Stimulated activated CD8-positive, alpha-beta memory T cell treated with anti-CD3 and anti-CD28 coated beads, Interleukin-7, amount 100 ng/mL, for 48 hours (primary cell): ENCODE data around the gene OR4C11.

Experiments used
- DNase-seq, 2 donors: peaks; one replicate each; pipeline ENCODE4 v3.0.0-alpha.2; 2020; ENCODE audit warnings: low read depth in 1 of 2; ENCODE audit errors: extremely low read depth in 1 of 2

OR4C11 gene, protein sequence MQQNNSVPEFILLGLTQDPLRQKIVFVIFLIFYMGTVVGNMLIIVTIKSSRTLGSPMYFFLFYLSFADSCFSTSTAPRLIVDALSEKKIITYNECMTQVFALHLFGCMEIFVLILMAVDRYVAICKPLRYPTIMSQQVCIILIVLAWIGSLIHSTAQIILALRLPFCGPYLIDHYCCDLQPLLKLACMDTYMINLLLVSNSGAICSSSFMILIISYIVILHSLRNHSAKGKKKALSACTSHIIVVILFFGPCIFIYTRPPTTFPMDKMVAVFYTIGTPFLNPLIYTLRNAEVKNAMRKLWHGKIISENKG

GRCh38 chr11:55607545-55607944 is at the start of gene OR4C11:
TSS of gene OR4C11 (minus strand) at chr11:55607645. CDS start at chr11:55604373, 3,272 bp downstream.
- DNase-seq = no peak

DNA sequence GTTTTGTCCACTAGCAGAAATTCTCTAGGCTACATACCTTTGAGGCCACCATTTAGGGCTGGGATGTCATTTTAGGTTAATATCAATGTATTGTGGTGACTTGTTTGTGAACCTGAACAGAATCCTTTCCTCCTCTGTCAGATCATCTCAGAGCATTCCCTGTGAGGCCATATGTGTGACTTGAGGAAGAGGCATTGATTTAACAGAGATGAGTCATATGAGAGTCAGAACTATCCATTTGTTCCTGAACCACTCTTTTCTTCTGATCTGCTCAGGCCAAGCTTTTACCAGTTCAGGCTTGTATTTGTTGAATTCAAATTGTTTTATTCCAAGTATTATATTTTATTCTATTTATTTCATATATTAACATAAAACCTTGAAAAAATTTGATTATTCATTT is 47.7 kb upstream of the OR4C11 start:
- DNase-seq = no peak

- DNase-seq = no peak
These were observed 45.1 kb upstream of the OR4C11 start for GRCh38 chr11:55652560-55652959.

DNA sequence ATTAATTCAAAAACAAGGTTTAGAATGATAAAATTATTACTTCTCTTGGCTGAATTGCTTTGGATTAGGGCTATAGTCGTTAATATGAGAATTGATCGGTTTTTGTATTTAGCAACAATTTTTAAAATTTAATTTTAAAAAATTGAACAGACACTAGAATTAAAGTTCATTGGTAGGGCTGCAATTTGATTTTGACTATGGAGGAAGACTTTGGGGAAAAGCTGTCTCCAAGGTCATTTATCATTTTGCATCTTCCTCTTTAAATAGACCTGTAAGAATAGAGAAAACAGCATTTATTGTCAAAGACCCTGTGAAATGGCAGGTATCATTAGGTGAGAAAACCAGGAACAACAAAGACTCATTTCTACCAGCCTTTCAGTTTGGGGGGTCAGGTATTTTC is 40.6 kb upstream of the OR4C11 start, which contains the start of gene OR4S2:
Gene OR4S2, plus strand, starts transcription at position 301 of the 400 bp plus-strand sequence. CDS start 2,577 bp downstream, outside the sequence.
- DNase-seq = no peak

- DNase-seq = no peak
These were observed 27.4 kb upstream of the OR4C11 start, which contains the start of gene OR4P4 for GRCh38 chr11:55634813-55635212. TSS of gene OR4P4 (plus strand) at chr11:55635113.

- DNase-seq = no peak
These were observed 17.1 kb upstream of the OR4C11 start for GRCh38 chr11:55624531-55624930.

DNA sequence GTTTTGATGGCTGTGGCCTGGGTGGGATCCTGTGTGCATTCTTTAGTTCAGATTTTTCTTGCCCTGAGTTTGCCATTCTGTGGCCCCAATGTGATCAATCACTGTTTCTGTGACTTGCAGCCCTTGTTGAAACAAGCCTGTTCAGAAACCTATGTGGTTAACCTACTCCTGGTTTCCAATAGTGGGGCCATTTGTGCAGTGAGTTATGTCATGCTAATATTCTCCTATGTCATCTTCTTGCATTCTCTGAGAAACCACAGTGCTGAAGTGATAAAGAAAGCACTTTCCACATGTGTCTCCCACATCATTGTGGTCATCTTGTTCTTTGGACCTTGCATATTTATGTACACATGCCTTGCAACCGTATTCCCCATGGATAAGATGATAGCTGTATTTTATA is 34.9 kb downstream of the OR4C11 start:
- no peak for DNase-seq

DNA sequence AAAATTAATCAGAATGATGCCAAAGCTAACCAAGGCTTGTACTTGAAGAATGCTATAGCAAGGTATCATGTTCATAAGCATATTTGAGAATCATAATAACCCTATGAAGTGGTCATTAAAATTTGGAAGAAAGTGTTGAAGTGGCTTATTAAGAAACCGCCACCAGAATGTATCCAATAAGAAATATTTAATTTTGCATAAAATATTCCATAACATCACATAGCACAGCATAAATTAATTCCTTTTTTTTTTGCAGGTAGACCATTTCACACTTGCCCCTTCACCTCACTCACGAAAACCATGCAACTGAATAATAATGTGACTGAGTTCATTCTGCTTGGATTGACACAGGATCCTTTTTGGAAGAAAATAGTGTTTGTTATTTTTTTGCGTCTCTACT is 35.6 kb downstream of the OR4C11 start, which contains the start of gene OR4C16:
Gene OR4C16, plus strand, starts transcription at position 301 of the 400 bp plus-strand sequence. Its CDS starts 0 bp downstream, at position 301.
- DNase-seq = no peak

GRCh38 chr11:55554169-55554568 is 53.3 kb downstream of the OR4C11 start, which contains the start of gene OR4C15:
TSS of gene OR4C15 (plus strand) at chr11:55554469. CDS start at chr11:55554469, 0 bp downstream.
- DNase-seq = no peak
